Activated CD4-positive, alpha-beta memory T cell treated with anti-CD3 and anti-CD28 coated beads for 36 hours (primary cell): ENCODE data around the gene SIGLEC10. TPM values are rescaled to one million over a fixed set of nuclear protein-coding genes. Genes with fewer than 3 reads are reported as not detected.
"Not testable (repeated sequence)": the region's sequence is repeated elsewhere in the genome, so short reads cannot be mapped to it uniquely, and the experiment has no call there.

ENCODE experiments used
- CTCF ChIA-PET: fragments of 350-600 bp; sonication (Branson Sonifier 250); formaldehyde crosslinking; loops from one replicate; lab custom pipeline; 2021; ENCODE audit warnings: antibody characterized with exemption, inconsistent platforms; lab: Charles Lee
- POLR2A ChIA-PET: fragments of 350-600 bp; sonication (Branson Sonifier 250); formaldehyde crosslinking; loops from one replicate; lab custom pipeline; 2021; ENCODE audit warnings: antibody characterized with exemption; lab: Charles Lee
- DNase-seq: peaks from one replicate; pipeline ENCODE4 v3.0.0-alpha.2; 2020
- H3K27ac Mint-ChIP-seq: one replicate; pipeline ENCODE4 v1.8.0; 2021; ENCODE audit warnings: mixed read lengths
- H3K27me3 Mint-ChIP-seq: one replicate; pipeline ENCODE4 v1.8.0; 2021; ENCODE audit warnings: mixed read lengths
- H3K36me3 Mint-ChIP-seq: one replicate; pipeline ENCODE4 v1.8.0; 2021; ENCODE audit warnings: mixed read lengths
- H3K4me1 Mint-ChIP-seq: one replicate; pipeline ENCODE4 v1.8.0; 2021; ENCODE audit warnings: low read depth, mixed read lengths
- H3K4me3 Mint-ChIP-seq: one replicate; pipeline ENCODE4 v1.8.0; 2021; ENCODE audit warnings: mild to moderate bottlenecking, mixed read lengths
- H3K9me3 Mint-ChIP-seq: one replicate; pipeline ENCODE4 v1.8.0; 2021; ENCODE audit warnings: mixed read lengths
- intact Hi-C: fragments of 100-400 bp; cut with micrococcal nuclease; formaldehyde crosslinking; loops from one replicate; pipeline ENCODE4 v1.15.1; 2023
- total RNA-seq, 2 experiments: library from RNA; stranded (reverse); gene quantifications; one replicate each; pipeline ENCODE4 v1.2.3, GENCODE V29; 2021

SIGLEC10 gene
- total RNA-seq, 2 experiments from 2014 or later: 0.19 to 0.26 TPM

DNA sequence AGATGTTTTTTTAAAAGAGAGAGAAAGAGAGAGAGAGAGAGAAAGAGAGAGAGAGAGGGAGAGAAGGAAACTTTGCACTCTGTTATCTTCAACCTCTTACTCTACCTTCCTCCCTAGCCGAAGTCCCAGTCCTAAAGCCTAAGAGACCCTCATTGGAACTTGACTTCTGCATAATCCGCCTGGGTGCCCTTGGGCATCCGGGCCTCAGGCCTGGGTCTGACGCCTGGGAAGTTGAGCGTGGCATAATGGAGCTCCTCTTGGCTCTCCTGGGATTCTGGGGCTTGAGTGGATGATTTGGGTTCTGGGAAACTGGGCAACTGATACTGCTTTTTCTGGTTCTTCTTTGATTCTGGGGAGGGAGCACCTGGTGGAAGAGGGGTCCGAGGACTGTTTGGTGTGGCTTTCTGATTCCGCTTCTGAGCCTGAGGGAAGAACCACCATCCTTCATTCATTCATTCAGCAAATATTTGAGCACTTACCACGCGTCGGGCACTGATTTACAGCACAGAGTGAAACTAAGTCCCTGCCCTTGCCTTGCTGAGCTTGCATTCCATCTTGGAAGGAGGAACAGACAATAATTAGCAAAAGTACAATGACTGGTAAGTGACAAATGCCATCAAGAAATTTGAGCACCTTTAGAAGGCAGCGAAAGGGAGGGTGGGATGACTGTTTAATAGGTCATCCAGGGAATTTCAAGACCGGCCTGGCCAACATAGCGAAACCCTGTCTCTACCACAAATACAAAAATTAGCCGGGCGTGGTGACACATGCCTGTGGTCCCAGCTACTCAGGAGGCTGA lies 6.3 kb downstream of the SIGLEC10 start:
- ChIA-PET POLR2A (interaction anchor here (0.6 kb wide), 1 partner anchor 22 kb away, joined by 3 read pairs; no protein-coding TSS in a partner anchor), CTCF (no interaction called here)
- peaks cover 7% of the 10 kb centered on the region for H3K27me3 Mint-ChIP-seq
- H3K27ac Mint-ChIP-seq: no peak overlapping the region
- H3K9me3 Mint-ChIP-seq: no peaks in the 10 kb centered on the region
- DNase-seq: no peak
- no peak overlapping the region for H3K4me3 Mint-ChIP-seq
- no peaks in the 10 kb centered on the region for H3K36me3 Mint-ChIP-seq
- intact Hi-C loops: no loop called here
- peaks cover 7% of the 10 kb centered on the region for H3K4me1 Mint-ChIP-seq

DNA sequence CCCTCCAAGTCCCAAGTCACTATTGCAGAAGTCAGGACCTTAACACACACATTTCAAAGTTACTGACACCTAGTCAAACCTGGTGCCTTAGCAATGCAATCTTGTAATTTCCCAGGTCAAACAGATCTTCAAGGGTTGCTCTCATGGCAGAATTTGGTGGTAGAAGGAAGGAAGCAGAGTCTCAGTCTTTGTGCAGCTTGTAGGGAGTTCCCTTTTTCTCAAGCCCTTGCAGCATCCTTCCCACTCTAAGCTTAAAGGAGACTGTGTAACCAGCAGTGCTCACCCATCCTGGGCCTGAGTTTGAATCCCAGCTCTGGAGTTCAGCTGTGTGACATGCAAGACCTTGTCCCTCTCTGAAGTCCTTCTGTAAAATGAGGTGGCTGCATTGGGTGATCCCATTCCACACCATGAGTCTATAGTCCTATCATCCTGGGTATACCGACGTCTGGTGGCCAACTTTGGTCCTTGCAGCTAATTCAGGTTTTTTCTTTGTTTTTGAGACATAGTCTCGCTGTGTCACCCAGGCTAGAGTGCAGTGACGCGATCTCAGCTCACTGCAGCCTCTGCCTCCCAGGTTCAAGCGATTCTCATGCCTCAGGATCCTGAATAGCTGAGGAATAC lies 9.8 kb downstream of the SIGLEC10 start:
- Mint-ChIP-seq H3K27me3 (peaks cover 5% of the 10 kb centered on the region), H3K4me3 (no peak overlapping the region), H3K9me3 (peaks cover 12% of the 10 kb centered on the region), H3K4me1 (peaks cover 7% of the 10 kb centered on the region), H3K27ac (no peak overlapping the region), H3K36me3 (peaks cover 13% of the 10 kb centered on the region)
- ChIA-PET POLR2A (no interaction called here), CTCF (interaction anchor here (0.7 to 3.7 kb wide), 13 partner anchors 9 to 249 kb away, joined by 3 to 30 read pairs (median 4); partner anchors contain the start of genes NKG7 and VSIG10L)
- intact Hi-C loops: loop anchor here (1.0 kb wide), 1 partner anchor 68 kb away; no protein-coding TSS in a partner anchor
- peak; percentile 56 for DNase-seq

DNA sequence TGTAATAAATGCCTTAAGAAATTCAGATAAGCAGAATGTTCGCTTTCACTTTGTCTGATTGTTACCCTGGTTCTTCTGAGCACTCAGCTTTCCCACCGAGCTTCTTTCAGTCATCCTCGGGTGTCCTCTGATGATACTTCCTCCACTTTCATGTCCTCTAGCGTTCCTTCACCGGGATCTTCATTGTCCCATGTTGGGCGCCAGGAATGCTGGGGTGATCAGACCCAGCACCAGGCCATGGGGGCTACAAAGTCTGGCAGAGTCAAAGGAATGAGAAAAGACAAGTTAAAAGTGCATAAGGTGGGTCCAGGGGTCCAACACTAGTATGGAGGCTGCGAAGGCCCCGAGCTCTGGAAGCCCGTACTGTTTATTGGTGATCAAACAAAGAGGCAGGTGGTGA lies 15.3 kb downstream of the SIGLEC10 start:
- ChIA-PET CTCF (interaction anchor here (4.1 kb wide), 1 partner anchor 18 kb away, joined by 13 read pairs; no protein-coding TSS in a partner anchor), POLR2A (no interaction called here)
- intact Hi-C loops: no loop called here
- Mint-ChIP-seq H3K36me3 (peaks cover 26% of the 10 kb centered on the region), H3K27ac (no peak overlapping the region), H3K27me3 (no peaks in the 10 kb centered on the region), H3K4me3 (no peak overlapping the region), H3K9me3 (peaks cover 25% of the 10 kb centered on the region), H3K4me1 (peaks cover 3% of the 10 kb centered on the region)
- no peak for DNase-seq

DNA sequence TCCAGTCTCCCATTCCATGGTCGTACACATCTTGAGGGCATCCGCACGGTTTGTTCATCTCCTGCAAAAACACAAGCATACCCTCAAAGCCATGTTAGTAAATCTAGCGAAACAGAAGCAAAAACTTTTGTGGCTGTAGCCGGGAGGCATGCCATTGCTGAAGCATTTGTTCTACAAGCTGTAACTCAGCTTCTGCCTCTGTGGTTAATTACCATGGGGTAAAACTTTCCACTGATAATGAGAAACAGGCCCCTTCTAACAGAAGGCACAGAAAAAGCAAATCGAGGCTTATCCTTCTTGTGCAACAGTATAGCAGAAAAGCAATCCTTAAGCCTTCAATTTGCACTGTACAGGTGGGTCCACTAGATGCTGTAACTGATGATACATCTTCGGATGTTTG lies 17.5 kb downstream of the SIGLEC10 start:
- DNase-seq, H3K4me3 Mint-ChIP-seq, H3K27ac Mint-ChIP-seq, POLR2A ChIA-PET, H3K27me3 Mint-ChIP-seq: not testable (repeated sequence)
- H3K4me1 Mint-ChIP-seq: peaks cover 12% of the 10 kb centered on the region
- intact Hi-C loops: loop anchor here (10.0 kb wide), 1 partner anchor 195 kb away; no protein-coding TSS in a partner anchor
- peaks cover 29% of the 10 kb centered on the region for H3K36me3 Mint-ChIP-seq
- CTCF ChIA-PET: interaction anchor here (0.9 to 7.7 kb wide), 6 partner anchors 18 to 257 kb away, joined by 3 to 54 read pairs (median 13); no protein-coding TSS in a partner anchor
- peaks cover 25% of the 10 kb centered on the region for H3K9me3 Mint-ChIP-seq

DNA sequence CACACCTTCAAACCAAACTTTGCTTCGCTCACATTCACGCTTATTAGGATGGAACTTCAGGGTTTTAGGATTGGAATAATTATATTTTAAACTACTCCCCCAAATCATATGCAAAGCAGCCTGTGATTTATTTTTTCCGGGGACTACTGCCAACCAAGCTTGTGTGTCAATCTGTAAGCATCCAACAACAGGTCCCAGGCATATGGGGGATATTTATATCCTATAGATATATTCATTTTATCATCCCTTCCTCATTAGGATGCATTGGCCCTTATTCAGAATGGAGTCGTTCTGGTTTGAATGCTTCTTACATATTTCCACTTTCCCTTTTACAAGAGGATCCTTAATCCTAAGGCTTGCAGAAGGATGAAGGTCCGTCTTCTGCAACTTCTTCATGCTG lies 18.2 kb downstream of the SIGLEC10 start:
- POLR2A ChIA-PET: no interaction called here

DNA sequence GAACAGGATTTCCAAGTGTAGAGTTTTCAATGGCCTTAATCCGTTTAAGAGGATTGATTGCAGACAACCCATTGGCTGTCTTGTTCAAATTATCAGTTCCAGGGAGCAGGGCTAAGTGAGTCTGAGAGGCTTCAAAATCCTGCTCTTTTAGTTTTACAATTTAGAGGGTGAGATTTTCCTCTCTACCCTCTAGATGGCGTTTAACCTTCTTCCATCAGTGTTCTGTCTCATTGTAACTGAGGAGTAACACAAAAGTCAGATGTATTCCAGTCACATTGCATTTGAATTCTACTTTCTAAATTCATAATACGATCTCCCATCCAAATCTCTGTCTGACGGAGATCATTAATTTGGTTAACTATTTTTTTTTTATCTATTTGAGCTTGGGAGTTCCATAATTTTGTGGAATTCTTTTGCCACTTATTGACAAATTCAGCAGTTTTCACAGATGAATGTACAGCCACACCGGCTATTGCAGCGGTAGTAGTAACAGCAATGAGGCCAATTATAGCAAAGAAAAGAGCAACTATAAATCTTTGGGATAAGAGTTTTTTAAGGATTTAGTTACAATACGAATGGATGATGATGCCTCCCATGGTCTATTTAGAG lies 19.2 kb downstream of the SIGLEC10 start:
- no peak overlapping the region for H3K27ac Mint-ChIP-seq
- peaks cover 18% of the 10 kb centered on the region for H3K9me3 Mint-ChIP-seq
- H3K36me3 Mint-ChIP-seq: peaks cover 26% of the 10 kb centered on the region
- intact Hi-C loops: loop anchor here (10.0 kb wide), 1 partner anchor 197 kb away; no protein-coding TSS in a partner anchor
- DNase-seq: no peak
- peaks cover 20% of the 10 kb centered on the region for H3K4me1 Mint-ChIP-seq
- CTCF ChIA-PET: interaction anchor here (0.8 to 7.7 kb wide), 17 partner anchors 10 to 263 kb away, joined by 3 to 54 read pairs (median 6); partner anchors contain the start of genes SIGLEC10, VSIG10L and ZNF175
- H3K4me3 Mint-ChIP-seq: no peak overlapping the region
- no peaks in the 10 kb centered on the region for H3K27me3 Mint-ChIP-seq
- POLR2A ChIA-PET: no interaction called here

More for the DNA sequence above, 18.2 kb downstream of the SIGLEC10 start:
- peaks cover 14% of the 10 kb centered on the region for H3K4me1 Mint-ChIP-seq
- peaks cover 25% of the 10 kb centered on the region for H3K9me3 Mint-ChIP-seq
- H3K4me3 Mint-ChIP-seq: no peak overlapping the region
- H3K27ac Mint-ChIP-seq: no peak overlapping the region
- H3K27me3 Mint-ChIP-seq: no peaks in the 10 kb centered on the region
- intact Hi-C loops: loop anchor here (10.0 kb wide), 1 partner anchor 196 kb away; no protein-coding TSS in a partner anchor
- CTCF ChIA-PET: interaction anchor here (0.6 to 7.7 kb wide), 14 partner anchors 9 to 262 kb away, joined by 3 to 54 read pairs (median 6); partner anchors contain the start of genes SIGLEC10 and VSIG10L
- no peak for DNase-seq
- H3K36me3 Mint-ChIP-seq: peaks cover 33% of the 10 kb centered on the region

DNA sequence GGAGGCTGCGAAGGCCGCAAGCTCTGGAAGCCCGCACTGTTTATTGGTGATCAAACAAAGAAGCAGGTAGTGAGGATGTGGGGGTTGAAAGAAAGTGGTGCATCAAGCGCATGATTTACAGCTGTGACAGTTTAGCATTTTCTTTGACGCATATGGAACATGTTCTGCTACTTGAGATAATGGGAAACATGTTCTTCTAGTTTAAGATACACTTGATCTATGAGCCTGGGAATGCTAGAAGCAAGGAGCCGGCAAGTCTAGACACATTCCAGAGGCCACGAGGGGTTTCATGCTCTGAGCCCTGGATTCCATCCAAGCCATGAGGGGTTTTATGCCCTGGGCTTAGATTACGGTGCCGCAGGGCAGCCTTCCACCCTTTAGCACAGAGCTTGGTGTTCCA lies 20.0 kb downstream of the SIGLEC10 start:
- H3K27me3 Mint-ChIP-seq, H3K4me3 Mint-ChIP-seq, POLR2A ChIA-PET, H3K27ac Mint-ChIP-seq, DNase-seq: not testable (repeated sequence)
- Mint-ChIP-seq H3K36me3 (peaks cover 20% of the 10 kb centered on the region), H3K9me3 (peaks cover 11% of the 10 kb centered on the region), H3K4me1 (peaks cover 25% of the 10 kb centered on the region)
- CTCF ChIA-PET: interaction anchor here (1.5 to 7.7 kb wide), 11 partner anchors 10 to 264 kb away, joined by 4 to 54 read pairs (median 9); partner anchors contain the start of gene VSIG10L
- intact Hi-C loops: loop anchor here (10.0 kb wide), 1 partner anchor 197 kb away; no protein-coding TSS in a partner anchor

DNA sequence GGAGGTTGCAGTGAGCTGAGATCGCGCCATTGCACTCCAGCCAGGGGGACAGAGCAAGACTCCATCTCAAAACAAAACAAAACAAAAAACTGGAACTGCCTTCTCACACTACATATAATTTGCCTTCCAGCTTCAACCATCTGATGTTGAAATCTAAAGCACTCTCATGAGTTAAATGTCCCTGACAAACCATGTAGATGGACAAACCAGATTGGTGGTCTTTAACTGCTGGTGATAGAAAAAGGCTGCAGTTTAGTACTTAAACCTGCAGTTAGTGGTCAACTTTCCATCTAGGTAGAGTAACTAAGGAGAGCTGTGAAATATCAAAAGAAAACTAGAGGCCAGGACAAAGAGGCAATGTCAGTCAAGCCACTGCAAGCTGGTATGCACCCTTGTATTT lies 21.3 kb downstream of the SIGLEC10 start:
- CTCF ChIA-PET: interaction anchor here (0.7 to 7.7 kb wide), 12 partner anchors 16 to 301 kb away, joined by 3 to 54 read pairs (median 6); partner anchors contain the start of gene VSIG10L
- no peak for DNase-seq
- Mint-ChIP-seq H3K27me3 (no peaks in the 10 kb centered on the region), H3K9me3 (peaks cover 3% of the 10 kb centered on the region), H3K36me3 (peaks cover 11% of the 10 kb centered on the region), H3K4me1 (peaks cover 27% of the 10 kb centered on the region), H3K4me3 (peak overlapping the region; percentile 84), H3K27ac (no peak overlapping the region)
- POLR2A ChIA-PET: interaction anchor here (1.1 to 4.1 kb wide), 6 partner anchors 21 to 59 kb away, joined by 3 to 27 read pairs (median 12); partner anchors contain the start of genes CLDND2, ETFB, NKG7 and SIGLEC10
- intact Hi-C loops: loop anchor here (10.0 kb wide), 1 partner anchor 199 kb away; no protein-coding TSS in a partner anchor

DNA sequence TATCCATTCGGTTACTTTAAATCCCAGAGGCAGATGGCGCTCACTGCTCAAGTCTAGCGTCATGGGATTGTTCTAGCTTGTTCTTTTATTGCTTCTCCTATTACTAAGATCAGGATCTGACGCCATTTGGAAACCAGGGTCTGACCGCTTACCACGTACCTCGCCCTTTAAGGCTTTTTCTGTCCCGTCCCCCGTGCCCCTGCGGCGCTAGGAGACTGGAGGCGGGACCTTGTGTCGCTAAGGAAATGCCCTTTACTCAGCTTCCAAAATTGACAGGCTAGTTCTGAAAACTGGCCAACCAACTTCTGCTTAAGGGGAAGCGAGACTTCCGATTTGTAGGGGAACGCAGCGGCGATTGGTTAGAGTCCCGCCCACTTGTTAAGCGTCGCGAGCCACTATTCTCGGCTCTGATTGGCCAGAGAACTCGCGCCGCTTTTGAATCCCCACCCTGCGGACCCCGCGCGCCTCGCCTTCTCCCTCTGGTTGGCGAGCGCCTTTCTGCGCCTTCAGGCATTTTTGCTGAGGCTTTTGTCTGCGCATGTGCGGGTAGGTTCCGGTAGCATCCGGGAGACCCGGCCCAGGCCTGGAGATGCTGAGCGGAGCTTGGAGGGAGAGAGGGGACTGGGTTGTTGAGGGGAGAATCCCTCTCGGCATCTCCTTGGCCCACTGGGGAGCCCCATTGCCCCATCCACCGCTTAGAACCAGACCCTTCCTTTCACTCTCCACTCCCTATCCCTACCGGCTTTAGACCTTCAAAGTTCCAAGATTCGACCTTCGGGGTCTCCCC lies 23.2 kb downstream of the SIGLEC10 start:
- Mint-ChIP-seq H3K4me3 (peak overlapping the region; percentile 84), H3K27me3 (peaks cover 2% of the 10 kb centered on the region), H3K36me3 (peaks cover 9% of the 10 kb centered on the region), H3K4me1 (peaks cover 29% of the 10 kb centered on the region), H3K27ac (peak overlapping the region; percentile 92), H3K9me3 (no peaks in the 10 kb centered on the region)
- CTCF ChIA-PET: interaction anchor here (0.7 to 7.7 kb wide), 15 partner anchors 13 to 263 kb away, joined by 3 to 54 read pairs (median 4); partner anchors contain the start of genes NKG7 and VSIG10L
- DNase-seq: peak; percentile 98
- POLR2A ChIA-PET: interaction anchor here (0.9 to 4.1 kb wide), 11 partner anchors 13 to 309 kb away, joined by 3 to 27 read pairs (median 5); partner anchors contain the start of genes CLDND2, ETFB, NKG7 and SIGLEC10
- intact Hi-C loops: loop anchor here (1.0 to 10.0 kb wide), 8 partner anchors 21 to 280 kb away; no protein-coding TSS in a partner anchor

DNA sequence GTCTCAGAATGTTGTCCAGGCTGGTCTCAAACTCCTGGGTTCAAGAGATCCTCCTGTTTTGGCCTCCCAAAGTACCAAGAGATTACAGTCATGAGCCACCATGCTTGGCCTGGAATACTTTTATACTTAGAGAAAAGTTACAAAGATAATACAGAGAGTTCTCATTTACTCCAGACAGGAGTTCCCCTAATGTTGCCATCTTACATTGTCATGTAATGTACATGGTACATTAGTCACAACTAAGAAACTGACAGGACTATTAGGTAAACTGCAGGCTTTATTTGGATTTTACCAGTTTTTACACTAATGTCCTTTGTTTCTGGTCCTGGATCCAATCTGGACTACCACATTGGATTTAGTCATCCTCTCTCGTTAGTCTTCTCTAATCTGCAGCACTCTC lies 24.7 kb downstream of the SIGLEC10 start:
- ChIA-PET POLR2A (interaction anchor here (4.1 kb wide), 1 partner anchor 25 kb away, joined by 22 read pairs; the partner anchor contains the start of gene CLDND2), CTCF (interaction anchor here (2.9 to 3.9 kb wide), 2 partner anchors 15 to 25 kb away, joined by 12 read pairs; no protein-coding TSS in a partner anchor)
- Mint-ChIP-seq H3K4me1 (peaks cover 26% of the 10 kb centered on the region), H3K27ac (peak overlapping the region; percentile 75), H3K4me3 (peak overlapping the region; percentile 17), H3K27me3 (peaks cover 2% of the 10 kb centered on the region), H3K9me3 (no peaks in the 10 kb centered on the region), H3K36me3 (peaks cover 9% of the 10 kb centered on the region)
- intact Hi-C loops: loop anchor here (10.0 kb wide), 1 partner anchor 202 kb away; no protein-coding TSS in a partner anchor
- DNase-seq: no peak
